ENCODE measurements around the gene NPAT. TPM values are rescaled to one million over a fixed set of nuclear protein-coding genes. Genes with fewer than 3 reads are reported as not detected.

The NPAT gene
- polyA plus RNA-seq, 1 donor from 2014 or later: 10.8 TPM

GRCh38 chr11:108204376-108204775 lies 18.1 kb downstream of the NPAT start:
- no peak overlapping the region for H3K4me3 ChIP-seq (ENCODE audit: low read length)
- TF ChIP-seq EP300 (conservative IDR thresholded peaks at IDR 0.05; ENCODE audit: poor library complexity, severe bottlenecking) (no peak), SMC3 (conservative IDR thresholded peaks at IDR 0.05; ENCODE audit: poor library complexity) (no peak), MXI1 (conservative IDR thresholded peaks at IDR 0.05; ENCODE audit: poor library complexity, severe bottlenecking) (no peak), REST (IDR thresholded peaks at IDR 0.05; ENCODE audit: borderline replicate concordance) (no peak), TAF1 (IDR thresholded peaks at IDR 0.05; ENCODE audit: low read depth) (no peak), POLR2AphosphoS5 (IDR thresholded peaks at IDR 0.05) (no peak), RAD21 (conservative IDR thresholded peaks at IDR 0.05) (no peak), EZH2 (IDR thresholded peaks at IDR 0.05; ENCODE audit: borderline replicate concordance, insufficient read depth, low read length, poor library complexity, severe bottlenecking) (no peak), CTCF (IDR thresholded peaks at IDR 0.05; ENCODE audit: poor library complexity, severe bottlenecking) (no peak)
- H3K27me3 ChIP-seq (ENCODE audit: insufficient read depth, low read depth, low read length): no peaks in the 10 kb centered on the region
- no peak overlapping the region for H3K9ac ChIP-seq (ENCODE audit: low read length)
- H3K79me2 ChIP-seq (replicated peaks; ENCODE audit: insufficient read depth, low read length): peaks cover 2% of the 10 kb centered on the region
- H3F3A ChIP-seq (ENCODE audit: insufficient read depth, low read length, poor library complexity, severe bottlenecking): no peaks in the 10 kb centered on the region
- no peak overlapping the region for H3K4me2 ChIP-seq (ENCODE audit: low read length)
- H2AFZ ChIP-seq (ENCODE audit: low read depth, low read length): no peak overlapping the region
- H3K9me2 ChIP-seq (ENCODE audit: insufficient read depth, low read length): no peaks in the 10 kb centered on the region
- H3K27ac ChIP-seq (ENCODE audit: low read length): no peak overlapping the region
- peaks cover 6% of the 10 kb centered on the region for H3K9me3 ChIP-seq (ENCODE audit: low read length)
- H3K36me3 ChIP-seq (ENCODE audit: insufficient read depth, low read length): peaks cover 14% of the 10 kb centered on the region
- no peaks in the 10 kb centered on the region for H4K20me1 ChIP-seq (ENCODE audit: insufficient read depth)

GRCh38 chr11:108203075-108203474 lies 19.4 kb downstream of the NPAT start:
- Histone ChIP-seq H3K27me3 (ENCODE audit: insufficient read depth, low read depth, low read length) (no peaks in the 10 kb centered on the region), H3K9ac (ENCODE audit: low read length) (no peak overlapping the region), H3F3A (ENCODE audit: insufficient read depth, low read length, poor library complexity, severe bottlenecking) (no peaks in the 10 kb centered on the region), H3K9me2 (ENCODE audit: insufficient read depth, low read length) (no peaks in the 10 kb centered on the region), H3K4me3 (ENCODE audit: low read length) (no peak overlapping the region), H3K9me3 (ENCODE audit: low read length) (peaks cover 6% of the 10 kb centered on the region), H4K20me1 (ENCODE audit: insufficient read depth) (no peaks in the 10 kb centered on the region), H3K36me3 (ENCODE audit: insufficient read depth, low read length) (peaks cover 14% of the 10 kb centered on the region), H3K79me2 (replicated peaks; ENCODE audit: insufficient read depth, low read length) (peaks cover 2% of the 10 kb centered on the region), H3K4me2 (ENCODE audit: low read length) (no peak overlapping the region), H3K27ac (ENCODE audit: low read length) (no peak overlapping the region), H2AFZ (ENCODE audit: low read depth, low read length) (no peak overlapping the region)
- TF ChIP-seq RAD21 (conservative IDR thresholded peaks at IDR 0.05) (no peak), CTCF (IDR thresholded peaks at IDR 0.05; ENCODE audit: poor library complexity, severe bottlenecking) (no peak), POLR2AphosphoS5 (IDR thresholded peaks at IDR 0.05) (no peak), SMC3 (conservative IDR thresholded peaks at IDR 0.05; ENCODE audit: poor library complexity) (no peak), REST (IDR thresholded peaks at IDR 0.05; ENCODE audit: borderline replicate concordance) (no peak), MXI1 (conservative IDR thresholded peaks at IDR 0.05; ENCODE audit: poor library complexity, severe bottlenecking) (no peak)
